GM12892 (cell line): Measurements from ENCODE around the gene LECT2. TPM values are rescaled to one million over a fixed set of nuclear protein-coding genes. Genes with fewer than 3 reads are reported as not detected.

Experiments
- DNase-seq: peaks from one replicate; pipeline ENCODE4 v3.0.0; 2011; ENCODE audit not compliant: insufficient read length
- FAIRE-seq: peaks from 2 replicates; lab custom pipeline; 2011; peaks lifted over from hg19 to GRCh38; lab: Jason Lieb, UNC
- POLR2A ChIP-seq: IDR thresholded peaks from 2 replicates; pipeline ENCODE4 v1.6.1; 2011; ENCODE audit warnings: low read depth, low read length, control low read depth
- POLR2AphosphoS5 ChIP-seq: IDR thresholded peaks from 2 replicates; pipeline ENCODE4 v1.6.1; 2011; ENCODE audit warnings: low read depth, low read length, control low read depth
- TAF1 ChIP-seq: IDR thresholded peaks from 2 replicates; pipeline ENCODE4 v1.6.1; 2011; ENCODE audit warnings: low read depth, mild to moderate bottlenecking, control low read depth, low read length, borderline replicate concordance
- polyA plus RNA-seq: library from polyadenylated mRNA; unstranded; fragments of >200 nt; gene quantifications from one replicate; pipeline ENCODE4 v1.2.1, GENCODE V29; 2012; ENCODE audit warnings: missing spikeins, inconsistent platforms; ENCODE audit not compliant: missing spikeins

Gene LECT2
- polyA plus RNA-seq: not detected

DNA sequence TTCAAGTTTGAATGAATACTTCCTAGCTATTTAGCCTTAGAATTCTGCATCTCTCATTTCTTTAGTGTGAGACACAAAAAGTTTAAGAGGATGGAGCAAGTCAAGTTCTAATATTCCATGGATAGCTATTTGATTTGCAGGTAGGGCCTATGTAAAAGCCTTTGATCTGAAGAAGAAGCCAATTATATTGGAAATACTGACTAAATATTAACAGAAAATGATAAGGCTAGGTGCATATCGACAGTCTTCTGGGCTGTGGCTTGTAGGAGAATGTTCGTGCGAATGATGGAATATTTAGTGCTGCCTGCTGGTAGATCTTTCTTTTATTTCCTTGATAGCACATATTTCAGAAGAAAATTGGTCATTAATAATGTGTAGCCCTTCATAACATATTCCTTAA is at the start of gene LECT2:
TSS of gene LECT2 (minus strand) at position 85 of the 400 bp plus-strand sequence. CDS start 150 bp downstream, outside the sequence.
- FAIRE-seq (no peak), DNase-seq (no peak)
- TF ChIP-seq POLR2AphosphoS5: no peak
- no peak for TF ChIP-seq TAF1

DNA sequence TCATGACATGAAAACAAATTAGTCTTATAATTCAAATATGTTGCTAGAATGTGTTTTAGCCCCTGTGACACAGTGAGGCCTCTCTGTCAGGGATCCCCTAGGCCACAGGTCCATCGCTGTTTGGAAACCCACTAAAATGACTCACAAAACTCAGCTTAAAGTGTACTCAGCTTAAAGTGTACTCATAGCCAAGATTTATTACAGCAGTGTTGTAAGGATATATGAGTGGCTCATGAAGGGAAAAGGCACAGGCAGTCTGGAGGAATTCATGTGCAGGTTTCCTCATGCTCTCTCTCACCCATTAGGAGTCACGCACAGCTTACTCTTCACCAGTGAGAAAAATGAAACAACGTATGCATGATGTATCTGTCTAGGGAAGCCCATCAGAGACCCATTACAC is 49.7 kb upstream of the LECT2 start:
- DNase-seq (no peak), FAIRE-seq (no peak)
- TF ChIP-seq POLR2A (no peak), POLR2AphosphoS5 (no peak), TAF1 (no peak)

DNA sequence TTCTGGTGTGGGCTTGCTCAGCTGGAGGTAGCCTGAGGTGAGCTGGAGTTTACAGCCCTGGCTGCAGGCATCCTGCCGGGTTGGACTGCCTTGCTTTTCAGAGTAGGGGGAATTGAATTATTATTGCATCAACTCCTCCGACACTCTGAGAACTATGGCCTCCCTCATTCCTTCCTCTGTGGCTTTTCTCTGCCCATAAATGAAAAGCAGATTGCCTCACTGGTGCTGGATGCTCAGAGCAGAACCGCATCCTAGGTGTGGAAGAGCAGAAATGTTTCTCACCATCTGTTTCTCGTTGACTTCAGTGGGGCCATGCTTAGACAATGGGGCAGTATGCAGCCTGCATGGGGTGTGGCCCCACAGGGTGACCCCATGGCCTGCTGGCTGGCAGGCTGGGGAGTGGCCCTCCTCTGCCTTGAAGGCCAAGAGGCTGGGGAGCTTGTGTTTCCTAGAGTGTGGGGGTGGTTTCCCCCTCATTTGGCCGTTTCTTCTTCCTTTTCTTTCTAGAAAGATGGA is 46.7 kb upstream of the LECT2 start:
- FAIRE-seq: no peak
- DNase-seq: no peak

DNA sequence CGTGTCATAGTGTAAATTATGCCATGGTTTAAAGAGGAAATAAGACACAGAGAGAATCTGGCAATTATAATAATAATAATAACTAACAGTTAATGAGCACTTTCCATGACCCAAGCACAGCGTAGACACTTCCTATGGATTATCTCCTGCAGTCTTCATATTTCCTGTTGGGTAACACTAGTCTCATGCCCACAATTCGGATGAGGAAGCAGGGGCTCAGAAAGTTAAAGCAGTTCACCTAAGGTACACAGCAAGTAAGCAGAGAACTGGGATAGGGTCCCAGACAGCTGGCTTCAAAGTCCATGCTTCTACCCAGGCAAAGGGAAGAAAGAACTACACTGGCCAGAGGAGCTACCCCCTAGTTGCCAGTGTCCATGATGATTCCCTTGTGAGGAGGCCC is 46.1 kb upstream of the LECT2 start:
- TF ChIP-seq TAF1 (no peak), POLR2A (no peak), POLR2AphosphoS5 (no peak)
- FAIRE-seq: no peak
- DNase-seq: no peak

More for the DNA sequence above, 46.7 kb upstream of the LECT2 start:
- no peak for TF ChIP-seq TAF1
- TF ChIP-seq POLR2AphosphoS5: no peak
- no peak for TF ChIP-seq POLR2A

DNA sequence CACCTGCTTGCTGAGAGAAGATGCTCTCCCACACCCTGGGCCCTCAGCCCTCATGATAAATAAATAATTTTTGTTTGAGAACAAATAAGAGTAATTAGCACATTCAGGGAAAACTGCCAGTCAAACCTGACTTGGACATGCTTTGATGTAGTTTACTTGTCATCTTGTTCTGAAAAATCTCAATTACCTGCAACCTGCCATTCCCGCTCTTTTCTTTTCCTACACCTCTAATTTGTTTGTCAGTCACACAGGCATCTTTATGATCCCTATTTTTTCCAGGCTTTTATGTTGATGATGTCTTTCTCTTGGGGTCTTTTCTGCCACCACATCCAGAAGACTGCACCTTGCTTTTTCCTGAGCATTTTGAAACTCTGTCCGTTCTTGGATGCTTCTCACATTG is 45.4 kb upstream of the LECT2 start:
- TF ChIP-seq TAF1 (no peak), POLR2AphosphoS5 (no peak)
- DNase-seq (no peak), FAIRE-seq (no peak)

DNA sequence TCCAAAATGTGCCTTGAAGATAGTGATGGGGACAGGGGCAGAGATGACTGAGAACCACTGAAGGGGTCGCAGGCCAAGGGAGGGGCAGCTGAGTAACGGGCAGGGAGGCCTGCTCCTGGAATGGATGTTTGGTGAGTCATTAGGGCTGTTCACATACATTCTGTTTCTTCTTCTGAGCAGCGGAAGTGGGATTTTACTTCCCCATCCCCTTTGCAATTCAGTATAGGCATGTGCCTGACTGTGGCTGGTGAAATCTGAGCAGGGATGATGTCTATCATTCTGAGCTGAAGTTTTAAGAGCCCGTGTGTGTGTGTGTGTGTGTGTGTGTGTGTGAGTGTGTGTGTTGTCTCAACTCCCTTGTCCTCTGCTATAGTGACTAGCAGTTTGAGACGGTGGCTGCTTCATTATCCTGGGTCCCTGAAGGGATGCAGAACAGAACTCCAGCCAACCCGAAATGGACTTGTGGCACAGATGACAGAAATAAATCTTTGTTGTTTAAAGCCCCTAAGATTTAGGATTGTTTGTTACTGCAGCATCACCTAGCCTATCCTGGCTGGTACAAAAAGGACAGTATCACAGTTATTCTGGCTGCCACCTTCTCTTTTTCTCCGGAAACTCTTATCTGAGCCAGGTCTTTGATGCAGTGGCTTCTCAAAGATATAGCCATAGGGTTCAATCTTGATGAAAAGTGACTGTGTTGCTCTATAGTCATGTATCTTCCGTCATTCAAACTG is 44.8 kb upstream of the LECT2 start:
- FAIRE-seq (no peak), DNase-seq (no peak)
- TF ChIP-seq POLR2AphosphoS5 (no peak), TAF1 (no peak), POLR2A (no peak)

DNA sequence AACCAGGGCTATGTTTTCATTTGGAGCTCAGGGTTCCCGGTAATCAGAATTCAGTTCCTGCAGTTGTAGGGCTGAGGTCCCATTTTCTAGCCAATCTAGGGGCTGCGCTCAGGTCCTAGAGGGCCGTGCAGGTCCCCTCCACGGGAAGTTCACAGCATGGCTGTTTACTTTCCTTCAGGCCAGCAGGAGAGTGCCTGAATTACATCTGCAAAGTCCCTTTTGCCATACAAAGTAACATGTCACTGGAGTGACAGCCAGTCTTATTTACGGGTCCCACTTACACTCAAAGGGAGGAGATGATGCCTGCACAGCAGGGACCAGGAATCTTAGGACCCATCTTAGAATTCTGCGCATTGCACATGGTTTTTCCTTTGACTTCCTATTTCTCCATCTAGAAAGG is 44.1 kb upstream of the LECT2 start:
- no peak for TF ChIP-seq TAF1
- TF ChIP-seq POLR2AphosphoS5: no peak
- TF ChIP-seq POLR2A: no peak
- DNase-seq (no peak), FAIRE-seq (no peak)

DNA sequence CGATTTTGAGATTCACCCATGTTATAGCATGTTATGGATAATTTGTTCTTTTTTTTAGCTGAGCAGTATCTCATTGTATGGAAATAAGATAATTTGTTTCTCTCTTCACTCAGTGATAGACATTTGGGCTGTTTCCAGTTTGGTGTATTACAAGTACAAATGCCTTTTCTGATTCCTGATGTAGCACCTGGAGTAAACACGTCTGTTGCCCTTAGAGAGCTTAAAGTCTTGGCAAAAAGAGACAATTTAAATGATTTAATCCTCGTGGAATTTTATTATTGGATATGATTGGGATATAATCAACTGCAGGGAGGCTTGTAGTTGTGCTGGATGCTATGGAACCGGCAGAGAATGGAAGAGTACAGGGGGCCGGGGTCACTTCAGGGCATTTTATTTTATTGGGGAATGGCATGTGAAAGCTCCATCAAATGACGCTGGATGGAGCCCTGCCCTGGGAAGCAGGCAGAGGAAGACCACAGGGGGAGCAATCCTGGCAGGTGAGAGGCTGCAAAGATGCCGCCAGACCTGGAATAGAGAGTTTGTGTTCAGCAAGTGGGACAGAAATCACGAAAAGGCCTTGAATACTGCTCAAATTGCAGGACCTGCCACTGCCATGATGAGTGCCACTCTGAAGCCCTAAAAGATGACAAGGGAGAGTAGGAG is 43.0 kb upstream of the LECT2 start:
- FAIRE-seq (no peak), DNase-seq (no peak)
- TF ChIP-seq TAF1: no peak
- TF ChIP-seq POLR2A: no peak
- TF ChIP-seq POLR2AphosphoS5: no peak

DNA sequence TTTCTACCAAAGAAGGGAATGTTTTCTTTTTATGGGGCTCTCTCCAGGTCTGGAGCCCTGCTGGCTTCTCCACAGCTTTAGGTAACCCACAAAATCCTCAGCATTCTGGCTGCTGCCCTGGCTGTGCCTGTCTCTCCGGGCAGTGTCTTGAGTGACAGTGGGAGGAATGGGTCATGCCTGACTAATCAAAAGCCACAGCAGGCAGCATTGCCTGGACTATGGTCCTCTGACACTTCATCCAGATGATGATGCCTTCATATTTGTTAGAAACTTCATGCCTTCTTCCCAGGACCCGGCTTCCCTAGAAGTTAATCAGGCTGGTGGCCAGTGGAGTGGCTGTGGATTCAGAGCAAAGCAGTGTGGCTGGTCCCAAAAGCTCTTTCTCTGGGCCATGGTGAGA is 41.8 kb upstream of the LECT2 start:
- FAIRE-seq (no peak), DNase-seq (no peak)
- TF ChIP-seq POLR2AphosphoS5: no peak

DNA sequence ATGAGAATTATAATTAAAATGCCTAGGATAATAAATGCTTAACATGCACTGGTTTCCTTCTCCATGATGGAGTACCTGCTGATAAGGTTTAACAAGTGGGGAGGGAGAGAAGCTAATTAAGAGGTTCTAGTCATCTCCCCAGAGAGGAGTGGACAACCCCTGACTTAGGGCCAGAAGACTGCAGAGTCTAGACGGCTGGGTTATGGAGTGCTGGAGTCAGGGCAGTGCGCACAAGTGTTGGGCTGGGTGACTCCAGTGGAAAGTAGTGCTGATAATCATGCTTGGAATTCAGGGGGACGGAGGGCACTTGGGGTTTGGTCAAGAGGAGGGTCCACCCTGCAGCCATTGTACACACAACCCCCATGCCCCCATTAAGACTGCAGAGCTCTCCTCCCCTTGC is 41.2 kb upstream of the LECT2 start:
- no peak for FAIRE-seq
- TF ChIP-seq POLR2A (no peak), POLR2AphosphoS5 (no peak)
- no peak for DNase-seq

DNA sequence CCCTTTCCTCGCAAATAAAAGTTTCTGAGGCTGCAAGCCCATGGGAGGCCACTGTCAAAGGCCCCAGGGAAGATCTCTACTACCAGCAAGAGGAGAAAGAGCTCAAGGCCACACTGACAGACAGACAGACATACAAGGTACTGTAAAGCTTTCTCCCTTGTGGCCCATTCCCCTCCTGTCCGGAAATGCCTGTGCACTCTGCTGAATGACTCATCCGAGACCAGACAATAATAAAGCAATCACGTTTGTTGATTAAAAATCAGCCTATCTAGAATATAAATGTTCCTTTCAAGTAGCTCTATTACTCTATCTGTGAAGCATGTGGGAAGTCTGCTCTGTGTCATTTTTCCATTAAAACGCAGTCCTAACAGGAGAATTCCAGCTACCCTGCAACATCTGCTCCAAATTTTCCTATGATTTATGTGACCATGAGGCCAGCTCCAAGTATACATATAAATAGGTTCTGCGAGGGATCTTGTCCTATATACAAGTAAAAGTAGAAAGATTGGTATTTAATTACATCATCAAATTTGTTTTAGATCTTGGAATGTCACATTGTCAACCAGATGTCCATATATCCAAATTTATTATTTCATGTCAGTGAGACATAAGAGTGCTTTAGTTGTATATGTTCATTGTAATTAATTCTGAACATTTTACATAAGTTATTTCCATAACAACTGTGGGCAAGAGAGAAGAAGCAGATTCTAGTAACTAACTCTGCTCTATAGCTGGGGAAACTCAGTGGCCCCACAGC is 39.3 kb upstream of the LECT2 start:
- DNase-seq (no peak), FAIRE-seq (no peak)

DNA sequence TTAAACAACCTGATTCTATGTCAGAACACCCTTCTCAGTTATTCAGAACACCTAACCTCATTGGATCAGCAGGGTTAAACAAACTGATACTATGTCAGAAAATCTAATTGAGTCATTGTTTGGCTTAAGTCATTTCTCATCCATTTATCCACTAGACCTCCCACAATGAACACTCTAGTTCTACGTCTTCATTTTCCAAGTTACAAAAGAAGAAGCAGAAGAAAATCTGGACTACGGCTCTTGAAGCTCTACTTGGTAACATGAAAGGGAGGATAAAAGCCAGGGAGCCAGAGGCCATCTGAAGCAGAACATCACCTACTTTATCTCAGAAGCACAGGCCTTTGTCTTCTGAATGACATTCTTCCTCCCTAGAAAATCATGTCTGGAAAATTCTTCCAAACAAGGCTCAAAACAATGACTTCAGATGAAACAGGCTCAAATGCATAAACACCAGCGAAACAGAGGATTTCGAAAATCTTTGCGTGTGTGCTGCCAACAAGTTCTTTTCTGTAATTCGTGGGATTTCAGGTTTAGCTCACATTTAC is 38.6 kb upstream of the LECT2 start:
- no peak for TF ChIP-seq POLR2AphosphoS5
- TF ChIP-seq POLR2A: no peak

More for the DNA sequence above, 39.3 kb upstream of the LECT2 start:
- TF ChIP-seq POLR2A (no peak), POLR2AphosphoS5 (no peak), TAF1 (no peak)

More for the DNA sequence above, 38.6 kb upstream of the LECT2 start:
- DNase-seq: no peak
- no peak for FAIRE-seq
